ENCODE data around the gene CARD19. TPM values are rescaled to one million over a fixed set of nuclear protein-coding genes. Genes with fewer than 3 reads are reported as not detected.

Gene CARD19, protein sequence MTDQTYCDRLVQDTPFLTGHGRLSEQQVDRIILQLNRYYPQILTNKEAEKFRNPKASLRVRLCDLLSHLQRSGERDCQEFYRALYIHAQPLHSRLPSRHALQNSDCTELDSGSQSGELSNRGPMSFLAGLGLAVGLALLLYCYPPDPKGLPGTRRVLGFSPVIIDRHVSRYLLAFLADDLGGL
- polyA plus RNA-seq (2011; rRNA removed): 25.2 and 42.6 TPM in 2 replicates
- 18.1 and 31.7 TPM in 2 replicates for polyA minus RNA-seq (2011; rRNA and poly(A)+ RNA removed)

- H3K27me3 ChIP-seq (ENCODE audit: control insufficient read depth, insufficient read depth, low read length): no peaks in the 10 kb centered on the region
- peak within 1 kb of the TSS; percentile 83 for H3K4me3 ChIP-seq (ENCODE audit: low read depth, low read length)
- ChIA-PET CTCF (no interaction called here), POLR2A (interaction anchor here (0.6 to 1.3 kb wide), 3 partner anchors 20 to 37 kb away, joined by 3 to 4 read pairs (median 3); partner anchors contain the start of gene NINJ1)
- no peak for TF ChIP-seq CTCF (IDR thresholded peaks at IDR 0.05; ENCODE audit: low read depth, low read length)
- DNase-seq (ENCODE audit: low read depth, low spot score): no peak
- H3K9me3 ChIP-seq (ENCODE audit: control insufficient read depth, insufficient read depth, low read length): peaks cover 18% of the 10 kb centered on the region
- H3K27ac ChIP-seq (ENCODE audit: low read depth, low read length): peak within 1 kb of the TSS; percentile 77
Measured at GRCh38 chr9:93096131-93096802, at the start of gene CARD19. TSS of gene CARD19 (plus strand) at chr9:93096217. CDS start at chr9:93096346, 129 bp downstream.

- no peak overlapping the region for H3K4me3 ChIP-seq (ENCODE audit: low read depth, low read length)
- DNase-seq (ENCODE audit: low read depth, low spot score): no peak
- ChIA-PET CTCF (no interaction called here), POLR2A (no interaction called here)
- peaks cover 6% of the 10 kb centered on the region for H3K27me3 ChIP-seq (ENCODE audit: control insufficient read depth, insufficient read depth, low read length)
- no peak for TF ChIP-seq CTCF (IDR thresholded peaks at IDR 0.05; ENCODE audit: low read depth, low read length)
- no peaks in the 10 kb centered on the region; the same call in 1 of the 2 replicates for H3K9me3 ChIP-seq (ENCODE audit: control insufficient read depth, insufficient read depth, low read length)
- H3K27ac ChIP-seq (ENCODE audit: low read depth, low read length): no peak overlapping the region
Measured at GRCh38 chr9:93048566-93049448, 47.2 kb upstream of the CARD19 start.

DNA sequence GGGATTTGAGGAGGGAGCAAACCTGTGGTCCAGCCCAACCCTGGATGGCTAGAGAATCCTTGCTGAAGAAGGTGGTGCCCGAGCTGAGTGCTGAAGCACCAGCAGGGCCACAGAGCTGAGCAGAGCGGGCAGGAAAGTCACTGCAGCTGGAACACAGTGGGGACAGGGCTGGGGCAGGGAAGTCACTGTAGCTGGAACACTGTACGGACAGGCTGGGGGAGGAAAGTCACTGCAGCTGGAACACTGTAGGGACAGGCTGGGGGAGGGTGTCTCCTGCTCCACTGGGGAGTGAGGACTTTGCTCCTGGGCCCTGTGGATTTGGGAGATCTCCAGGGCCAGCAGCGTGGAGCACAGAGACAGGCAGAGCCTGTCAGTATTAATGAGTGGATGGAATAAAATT is 46.5 kb upstream of the CARD19 start:
- Histone ChIP-seq H3K27me3 (ENCODE audit: control insufficient read depth, insufficient read depth, low read length) (peaks cover 7% of the 10 kb centered on the region), H3K9me3 (ENCODE audit: control insufficient read depth, insufficient read depth, low read length) (no peaks in the 10 kb centered on the region; the same call in 1 of the 2 replicates), H3K4me3 (ENCODE audit: low read depth, low read length) (no peak overlapping the region), H3K27ac (ENCODE audit: low read depth, low read length) (no peak overlapping the region)
- TF ChIP-seq CTCF (IDR thresholded peaks at IDR 0.05; ENCODE audit: low read depth, low read length): no peak
- ChIA-PET POLR2A (no interaction called here), CTCF (no interaction called here)
- DNase-seq (ENCODE audit: low read depth, low spot score): no peak

- no peak overlapping the region for H3K27ac ChIP-seq (ENCODE audit: low read depth, low read length)
- peaks cover 7% of the 10 kb centered on the region for H3K27me3 ChIP-seq (ENCODE audit: control insufficient read depth, insufficient read depth, low read length)
- POLR2A ChIA-PET: no interaction called here
Measured at GRCh38 chr9:93050231-93050630, 45.8 kb upstream of the CARD19 start.

More at GRCh38 chr9:93050231-93050630, 45.8 kb upstream of the CARD19 start:
- H3K4me3 ChIP-seq (ENCODE audit: low read depth, low read length): no peak overlapping the region
- DNase-seq (ENCODE audit: low read depth, low spot score): no peak
- CTCF ChIA-PET: interaction anchor here (1.1 kb wide), 1 partner anchor 255 kb away, joined by 3 read pairs; no protein-coding TSS in a partner anchor
- H3K9me3 ChIP-seq (ENCODE audit: control insufficient read depth, insufficient read depth, low read length): no peaks in the 10 kb centered on the region; the same call in 1 of the 2 replicates
- no peak for TF ChIP-seq CTCF (IDR thresholded peaks at IDR 0.05; ENCODE audit: low read depth, low read length)
